B cell (primary cell): Measurements from ENCODE around the gene USP22. TPM values are rescaled to one million over a fixed set of nuclear protein-coding genes. Genes with fewer than 3 reads are reported as not detected.
"Not testable (repeated sequence)": the region's sequence is repeated elsewhere in the genome, so short reads cannot be mapped to it uniquely, and the experiment has no call there.

Experiments
- ATAC-seq: fragments of 200-7000 bp; cut with Tn5 transposase; one replicate; pipeline ENCODE4 v1.10.0; 2021; ENCODE audit warnings: low read depth, mild to moderate bottlenecking, moderate number of reproducible peaks, moderate library complexity
- CTCF ChIA-PET: fragments of 350-600 bp; sonication (Branson Sonifier 250); formaldehyde crosslinking; loops from one replicate; lab custom pipeline; 2021; ENCODE audit warnings: antibody characterized with exemption, inconsistent platforms; lab: Charles Lee
- POLR2A ChIA-PET: fragments of 350-600 bp; sonication (Branson Sonifier 250); formaldehyde crosslinking; loops from one replicate; lab custom pipeline; 2021; ENCODE audit warnings: antibody characterized with exemption; lab: Charles Lee
- DNase-seq: peaks from one replicate; pipeline ENCODE4 v3.0.0; 2013
- H2AFZ ChIP-seq: 2 replicates; pipeline ENCODE4 v1.6.1; 2012; ENCODE audit warnings: mild to moderate bottlenecking, low read depth, low read length; ENCODE audit not compliant: insufficient read depth, poor library complexity, severe bottlenecking
- H3K27ac ChIP-seq, 2 donors: 1 replicate in 1 of 2; 2 replicates in 1 of 2; pipeline ENCODE4 v1.5.1; 2012 to 2013; ENCODE audit warnings: low read length in 2 of 2, mild to moderate bottlenecking in 2 of 2, moderate library complexity in 1 of 2
- H3K27me3 ChIP-seq, 4 experiments: fragments of 200-600 bp in 1 of 4; sonication (generic) in 1 of 4; replicated peaks in 1 of 4; 1 replicate in 2 of 4; 2 replicates in 2 of 4; pipeline versions ENCODE4 v1.6.1 to v1.7.0; 2013 to 2016; ENCODE audit warnings: low read length in 3 of 4, mild to moderate bottlenecking in 2 of 4, mixed read lengths in 1 of 4, moderate library complexity in 1 of 4; ENCODE audit not compliant: insufficient read depth in 4 of 4, control insufficient read depth in 3 of 4; ENCODE audit errors: control extremely low read depth in 1 of 4
- H3K36me3 ChIP-seq, 2 experiments: replicated peaks in 1 of 2; 1 replicate in 1 of 2; 2 replicates in 1 of 2; pipeline versions ENCODE4 v1.6.1 to v1.7.1; 2013; ENCODE audit warnings: low read length in 1 of 2; ENCODE audit not compliant: insufficient read depth in 2 of 2, control insufficient read depth in 1 of 2; ENCODE audit errors: control extremely low read depth in 1 of 2, extremely low read depth in 1 of 2
- H3K4me1 ChIP-seq, 2 donors: fragments of 200-600 bp in 1 of 2; sonication (generic) in 1 of 2; 1 replicate in 1 of 2; 2 replicates in 1 of 2; pipeline versions ENCODE4 v1.5.1 to v1.6.1; 2013 to 2017; ENCODE audit warnings: low read length in 2 of 2; ENCODE audit not compliant: control insufficient read depth in 2 of 2, insufficient read depth in 2 of 2
- H3K4me2 ChIP-seq: replicated peaks from 2 replicates; pipeline ENCODE3; 2012; ENCODE audit warnings: mild to moderate bottlenecking, low read depth, low read length; ENCODE audit not compliant: poor library complexity, severe bottlenecking
- H3K4me3 ChIP-seq, 5 experiments: fragments of 200-600 bp in 1 of 5; sonication (generic) in 1 of 5; 1 replicate in 3 of 5; 2 replicates in 2 of 5; pipeline versions ENCODE4 v1.5.1 to v1.7.0; 2011 to 2016; ENCODE audit warnings: low read length in 4 of 5, mild to moderate bottlenecking in 4 of 5, low read depth in 2 of 5, control low read depth in 1 of 5, moderate library complexity in 1 of 5; ENCODE audit not compliant: insufficient read depth in 1 of 5; ENCODE audit errors: control extremely low read depth in 1 of 5, extremely low read depth in 1 of 5
- H3K79me2 ChIP-seq: fragments of 200-600 bp; sonication (generic); one replicate; pipeline ENCODE4 v1.6.0; 2016; ENCODE audit warnings: low read length; ENCODE audit not compliant: control insufficient read depth, insufficient read depth
- H3K9ac ChIP-seq: fragments of 200-600 bp; sonication (generic); 2 replicates; pipeline ENCODE4 v1.6.1; 2017; ENCODE audit warnings: mild to moderate bottlenecking, low read length, moderate library complexity
- H3K9me3 ChIP-seq, 3 donors: one replicate each; pipeline versions ENCODE4 v1.6.1 to v1.7.1; 2013; ENCODE audit warnings: low read length in 2 of 3; ENCODE audit not compliant: control insufficient read depth in 2 of 3, insufficient read depth in 1 of 3; ENCODE audit errors: control extremely low read depth in 1 of 3
- H4K20me1 ChIP-seq: 2 replicates; pipeline ENCODE4 v1.6.0; 2012; ENCODE audit warnings: mild to moderate bottlenecking, low read length; ENCODE audit not compliant: insufficient read depth, control insufficient read depth, poor library complexity, severe bottlenecking
- H3K27ac Mint-ChIP-seq: one replicate; pipeline ENCODE4 v1.8.0; 2021; ENCODE audit warnings: mixed read lengths
- H3K27me3 Mint-ChIP-seq: one replicate; pipeline ENCODE4 v1.8.0; 2021; ENCODE audit warnings: mixed read lengths
- H3K4me1 Mint-ChIP-seq: one replicate; pipeline ENCODE4 v1.8.0; 2021; ENCODE audit warnings: mixed read lengths
- H3K4me3 Mint-ChIP-seq: one replicate; pipeline ENCODE4 v1.8.0; 2021; ENCODE audit warnings: mixed read lengths
- H3K9me3 Mint-ChIP-seq: one replicate; pipeline ENCODE4 v1.8.0; 2022; ENCODE audit warnings: mixed read lengths; ENCODE audit not compliant: insufficient read depth
- CTCF ChIP-seq: fragments of 200-600 bp; IDR thresholded peaks from one replicate; pipeline ENCODE4 v1.8.0; 2022; ENCODE audit warnings: antibody characterized with exemption, mild to moderate bottlenecking
- EZH2 ChIP-seq: IDR thresholded peaks from 2 replicates; pipeline ENCODE4 v1.6.1; 2012; ENCODE audit warnings: borderline replicate concordance, low read depth, mild to moderate bottlenecking, moderate library complexity, low read length; ENCODE audit not compliant: insufficient read depth, poor library complexity, severe bottlenecking
- WGBS: methylation state at CpG from one replicate; pipeline ENCODE4 v1.1.5; 2013; ENCODE audit warnings: missing lambda C conversion rate; ENCODE audit not compliant: insufficient coverage; 5-methylcytosine and 5-hydroxymethylcytosine counted together
- intact Hi-C: fragments of 100-400 bp; cut with micrococcal nuclease; formaldehyde crosslinking; loops from one replicate; pipeline ENCODE4 v1.10.0; 2022
- polyA plus RNA-seq: library from polyadenylated mRNA; depleted of rRNA; stranded (reverse); fragments of >200 nt; gene quantifications from 2 replicates; pipeline ENCODE4 v1.2.3, GENCODE V29; 2012
- total RNA-seq, 2 donors: library from RNA; stranded (reverse); fragments of 120-200 nt in 1 of 2; gene quantifications; 1 replicate in 1 of 2; 2 replicates in 1 of 2; pipeline versions ENCODE4 v1.2.3 to v1.2.4, GENCODE V29; 2013 to 2022

Gene USP22
- total and polyA plus RNA-seq, 2 donors (not counting 1 experiment from before 2014, with no cell fraction given), result 74.3 to 167 TPM

GRCh38 chr17:21058098-21058893, 15.5 kb upstream of the USP22 start:
- H3K4me1 Mint-ChIP-seq, result peaks cover 24% of the 10 kb centered on the region
- no peaks in the 10 kb centered on the region for H3K27me3 Mint-ChIP-seq
- POLR2A ChIA-PET, result no interaction called here

GRCh38 chr17:21053056-21053455, 10.2 kb upstream of the USP22 start:
- H3K27me3 Mint-ChIP-seq, H3K9ac ChIP-seq, H3K9me3 Mint-ChIP-seq, intact Hi-C loops, H3K9me3 ChIP-seq, H3K4me3 ChIP-seq, H2AFZ ChIP-seq, H3K36me3 ChIP-seq, H3K79me2 ChIP-seq, H3K27me3 ChIP-seq, H4K20me1 ChIP-seq, H3K27ac ChIP-seq: not testable (repeated sequence)
- peak overlapping the region; percentile 38 for H3K4me2 ChIP-seq
- peaks cover 27% of the 10 kb centered on the region for H3K4me1 Mint-ChIP-seq
- WGBS, result no CpG with 5 or more reads among the region's 8 CpGs
- CTCF ChIA-PET, result interaction anchor here (0.7 to 3.4 kb wide), 4 partner anchors 9 to 98 kb away, joined by 3 to 23 read pairs (median 5); partner anchors contain the start of gene USP22
- DNase-seq (peak; percentile 36), ATAC-seq (peak; percentile 84)
- peaks cover 15 to 29% of the 10 kb centered on the region in 2 donors for H3K4me1 ChIP-seq
- H3K4me3 Mint-ChIP-seq, result peak overlapping the region; percentile 59
- POLR2A ChIA-PET, result interaction anchor here (0.7 to 3.9 kb wide), 4 partner anchors 10 to 223 kb away, joined by 3 to 31 read pairs (median 4); partner anchors contain the start of genes NATD1 and USP22
- peak overlapping the region; percentile 53 for H3K27ac Mint-ChIP-seq

More at GRCh38 chr17:21058098-21058893, 15.5 kb upstream of the USP22 start:
- no CpG with 5 or more reads among the region's 5 CpGs for WGBS
- TF ChIP-seq CTCF (no peak), EZH2 (no peak)
- Histone ChIP-seq H3K27ac (no peak overlapping the region), H3K4me2 (no peak overlapping the region), H3K9ac (no peak overlapping the region), H3K79me2 (no peaks in the 10 kb centered on the region), H2AFZ (no peak overlapping the region), H3K9me3 (no peaks in the 10 kb centered on the region), H3K27me3 (no peaks in the 10 kb centered on the region), H3K4me3 (no peak overlapping the region), H3K36me3 (no peaks in the 10 kb centered on the region), H3K4me1 (peaks cover 14 to 23% of the 10 kb centered on the region in 2 donors), H4K20me1 (no peaks in the 10 kb centered on the region)
- no peak for ATAC-seq
- intact Hi-C loops, result no loop called here
- CTCF ChIA-PET, result no interaction called here
- DNase-seq, result no peak
- Mint-ChIP-seq H3K9me3 (no peaks in the 10 kb centered on the region), H3K27ac (no peak overlapping the region), H3K4me3 (no peak overlapping the region)
